HepG2 (cell line): ENCODE measurements around the gene DPEP1. TPM values are rescaled to one million over a fixed set of nuclear protein-coding genes. Genes with fewer than 3 reads are reported as not detected.
A peak's percentile ranks its signal among the peaks of the same experiment; 100 is the strongest.

Source experiments
- ATAC-seq: fragments of 200-7000 bp; cut with Tn5 transposase; 3 replicates; pipeline ENCODE4 v1.9.1; 2020; ENCODE audit warnings: mild to moderate bottlenecking, moderate library complexity
- BruUV-seq: library from RNA; stranded (reverse); fragments of 400-500 nt; replicated peaks from 2 replicates; lab custom pipeline; 2021; lab: Mats Ljungman, UMichigan
- CTCF ChIA-PET: fragments of 300-600 bp; formaldehyde crosslinking; extraction: SDS; loops from one replicate; lab custom pipeline; 2021; ENCODE audit warnings: low total read pairs, inconsistent platforms, low intra/inter-chr PET ratio; lab: Yijun Ruan, JAX
- POLR2A ChIA-PET: fragments of 350-600 bp; sonication (Branson Sonifier 250); formaldehyde crosslinking; loops from one replicate; lab custom pipeline; 2020; ENCODE audit warnings: antibody characterized with exemption, inconsistent platforms; lab: Yijun Ruan, JAX
- DNase-seq: peaks from one replicate; pipeline ENCODE4 v3.0.0-alpha.2; 2015; ENCODE audit warnings: low spot score
- FAIRE-seq: peaks from 3 replicates; lab custom pipeline; 2011; peaks lifted over from hg19 to GRCh38; lab: Jason Lieb, UNC
- H2AFZ ChIP-seq: one replicate; pipeline ENCODE4 v1.6.1; 2011; ENCODE audit warnings: low read length, inconsistent platforms
- H3K27ac ChIP-seq: fragments of 300-600 bp; 3 replicates; pipeline ENCODE4 v1.8.0; 2011; ENCODE audit warnings: mixed run types, mild to moderate bottlenecking, mixed read lengths, low read length, inconsistent platforms; ENCODE audit not compliant: insufficient read depth; ENCODE audit errors: extremely low read length
- H3K27me3 ChIP-seq, 2 experiments: fragments of 200-600 bp in 1 of 2; 2 replicates in 1 of 2; 3 replicates in 1 of 2; pipeline versions ENCODE4 v1.6.0 to v1.8.0; 2011; ENCODE audit warnings: low read length in 2 of 2, mild to moderate bottlenecking in 2 of 2, moderate library complexity in 2 of 2, inconsistent platforms in 1 of 2; ENCODE audit not compliant: insufficient read depth in 2 of 2, control insufficient read depth in 1 of 2
- H3K36me3 ChIP-seq, 2 experiments: fragments of 200-600 bp in 1 of 2; replicated peaks in 1 of 2; 2 replicates in 1 of 2; 3 replicates in 1 of 2; pipeline versions ENCODE4 v1.5.1 to v1.8.0; 2011; ENCODE audit warnings: low read length in 2 of 2, inconsistent platforms in 1 of 2; ENCODE audit not compliant: insufficient read depth in 2 of 2, control insufficient read depth in 1 of 2
- H3K4me1 ChIP-seq: 2 replicates; pipeline ENCODE4 v1.5.1; 2012; ENCODE audit warnings: low read length, inconsistent platforms; ENCODE audit not compliant: insufficient read depth
- H3K4me2 ChIP-seq: 2 replicates; pipeline ENCODE4 v1.6.0; 2011; ENCODE audit warnings: low read depth, low read length, inconsistent platforms
- H3K4me3 ChIP-seq, 3 experiments: fragments of 200-600 bp in 1 of 3; sonication (generic), shearing (Covaris generic) in 1 of 3; replicated peaks in 1 of 3; 2 replicates each; pipeline ENCODE4 v1.5.1; 2011 to 2016; ENCODE audit warnings: low read length in 3 of 3, inconsistent platforms in 2 of 3, low read depth in 2 of 3, mild to moderate bottlenecking in 2 of 3, control low read depth in 1 of 3, mixed read lengths in 1 of 3; ENCODE audit not compliant: insufficient read depth in 1 of 3
- H3K79me2 ChIP-seq: one replicate; pipeline ENCODE4 v1.6.1; 2011; ENCODE audit warnings: low read length, inconsistent platforms; ENCODE audit not compliant: insufficient read depth
- H3K9ac ChIP-seq: 2 replicates; pipeline ENCODE4 v1.6.0; 2011; ENCODE audit warnings: mild to moderate bottlenecking, low read depth, low read length, inconsistent platforms; ENCODE audit not compliant: insufficient read depth
- H3K9me3 ChIP-seq: 2 replicates; pipeline ENCODE4 v1.5.1; 2012; ENCODE audit warnings: mild to moderate bottlenecking, low read length
- H4K20me1 ChIP-seq: 2 replicates; pipeline ENCODE4 v1.6.0; 2011; ENCODE audit warnings: inconsistent platforms, mild to moderate bottlenecking, low read length, moderate library complexity; ENCODE audit not compliant: insufficient read depth
- AGO1 ChIP-seq: fragments of 200-400 bp; formaldehyde crosslinking; IDR thresholded peaks from 2 replicates; pipeline ENCODE4 v1.6.1; 2017; ENCODE audit warnings: mild to moderate bottlenecking, low read depth, low read length, moderate library complexity; ENCODE audit not compliant: poor library complexity, severe bottlenecking
- HNRNPL ChIP-seq: fragments of 200-400 bp; formaldehyde crosslinking; IDR thresholded peaks from 2 replicates; pipeline ENCODE4 v1.6.1; 2017; ENCODE audit warnings: mild to moderate bottlenecking, low read depth, low read length
- HOXA7 ChIP-seq: sonication (generic); formaldehyde crosslinking; IDR thresholded peaks from 2 replicates; pipeline ENCODE4 v1.8.1; 2022; ENCODE audit warnings: mild to moderate bottlenecking, missing genetic modification reagents, moderate library complexity
- MTA1 ChIP-seq: sonication (generic); formaldehyde crosslinking; IDR thresholded peaks from 2 replicates; pipeline ENCODE4 v1.4.0; 2020; ENCODE audit warnings: missing genetic modification reagents, mild to moderate bottlenecking, borderline replicate concordance
- ZKSCAN5 ChIP-seq: sonication (generic); formaldehyde crosslinking; IDR thresholded peaks from 2 replicates; pipeline ENCODE4 v1.5.1; 2020; ENCODE audit warnings: mild to moderate bottlenecking, missing genetic modification reagents
- ZNF253 ChIP-seq: sonication (generic); formaldehyde crosslinking; IDR thresholded peaks from 2 replicates; pipeline ENCODE4 v1.8.0; 2022; ENCODE audit warnings: mild to moderate bottlenecking, missing genetic modification reagents, borderline replicate concordance
- WGBS: methylation state at CpG from one replicate; pipeline ENCODE4 v1.1.6; 2017; ENCODE audit warnings: low lambda C conversion rate; 5-methylcytosine and 5-hydroxymethylcytosine counted together
- in situ Hi-C: cut with HindIII; loops from 2 replicates; pipeline ENCODE4 v1.10.0; 2017; ENCODE audit warnings: low pct_unique_long_range_greater_than_20kb; ENCODE audit not compliant: extremely low pct_ligation_motif_present
- intact Hi-C: fragments of 100-400 bp; cut with micrococcal nuclease; formaldehyde crosslinking; loops from one replicate; pipeline ENCODE4 v1.10.0; 2022; ENCODE audit not compliant: unreplicated experiment
- polyA plus RNA-seq, 8 experiments: library from polyadenylated mRNA; depleted of rRNA in 3 of 8; stranded (reverse) in 7 of 8; unstranded in 1 of 8; fragments of >200 nt; fragmentation: Illumina TruSeq in 4 of 8; extraction: Trizol in 4 of 8; gene quantifications; 2 replicates each; pipeline versions ENCODE4 v1.2.1 to v1.2.3, GENCODE V29; 2011 to 2016; ENCODE audit warnings: low read depth in 4 of 8, missing spikeins in 1 of 8, mixed read lengths in 1 of 8; ENCODE audit not compliant: insufficient read depth in 1 of 8
- total RNA-seq, 5 experiments: library from RNA; depleted of rRNA; stranded (reverse); fragments of >200 nt; fragmentation: Illumina TruSeq; extraction: Trizol; gene quantifications; 2 replicates each; pipeline ENCODE4 v1.2.3, GENCODE V29; 2016; ENCODE audit warnings: low read depth in 1 of 5
- TF ChIP-seq, protein P1 (sequence below): sonication (generic); formaldehyde crosslinking; IDR thresholded peaks from 2 replicates; pipeline ENCODE4 v1.4.0; 2020; ENCODE audit warnings: mild to moderate bottlenecking, missing genetic modification reagents
- TF ChIP-seq, protein P2 (sequence below): sonication (generic); formaldehyde crosslinking; IDR thresholded peaks from 2 replicates; pipeline ENCODE4 v1.5.1; 2020; ENCODE audit warnings: mild to moderate bottlenecking, missing genetic modification reagents, moderate library complexity

Gene DPEP1
- total and polyA plus RNA-seq, 2 of the 13 experiments (the other 11 are each of a cell fraction or from before 2014, with no cell fraction given) = 37.6 to 52.2 TPM

DNA sequence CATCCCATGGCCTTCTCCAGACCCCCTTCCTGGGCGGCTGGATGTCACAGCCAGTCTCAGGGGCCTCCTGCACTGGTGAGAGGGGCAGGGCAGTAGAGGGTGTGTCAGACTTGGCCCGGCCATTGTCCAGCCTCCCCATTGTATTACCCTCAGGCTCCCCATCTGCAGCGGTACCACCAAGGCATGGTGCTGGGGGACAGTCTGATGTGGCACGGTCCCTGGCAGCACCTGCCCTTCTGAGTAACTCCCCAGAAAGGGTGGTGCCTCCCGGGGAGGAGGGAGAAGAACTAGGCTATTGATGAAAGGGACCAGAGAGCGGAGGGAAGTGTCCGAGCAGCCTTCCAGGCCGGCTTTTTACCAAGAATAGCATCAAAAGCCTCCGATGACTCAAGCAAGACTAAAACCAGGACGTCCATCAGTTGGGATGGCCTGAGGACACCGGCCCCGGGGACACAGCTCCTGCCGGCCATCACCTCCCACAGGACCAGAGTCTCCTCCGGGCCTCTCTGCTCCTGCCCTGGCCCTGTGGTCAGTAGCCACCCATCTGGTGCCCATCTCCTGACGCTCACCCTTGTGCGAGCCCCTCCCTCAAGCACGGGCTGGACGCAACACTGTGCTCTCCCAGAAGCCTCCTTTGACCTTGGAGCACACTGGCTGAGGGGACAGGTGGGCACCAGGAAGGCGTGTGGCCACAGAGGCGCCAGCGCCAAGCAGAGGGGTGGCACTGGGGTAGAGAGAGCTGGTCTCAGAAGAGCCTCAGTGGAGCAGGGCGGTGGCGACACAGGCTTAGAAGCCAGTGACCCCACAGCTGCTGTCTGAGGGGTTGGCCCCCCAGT is 43.7 kb upstream of the DPEP1 start (continued):
- TF ChIP-seq ZNF253 (CRISPR knock-in tag) (0 out of 2 replicates have a peak, but pooled peaks have one; percentile 39), HOXA7 (CRISPR knock-in tag) (no peak)

- ChIA-PET POLR2A (no interaction called here), CTCF (no interaction called here)
- no peaks in the 10 kb centered on the region for H3K9me3 ChIP-seq
- intact Hi-C loops = no loop called here
- TF ChIP-seq, protein P1, sequence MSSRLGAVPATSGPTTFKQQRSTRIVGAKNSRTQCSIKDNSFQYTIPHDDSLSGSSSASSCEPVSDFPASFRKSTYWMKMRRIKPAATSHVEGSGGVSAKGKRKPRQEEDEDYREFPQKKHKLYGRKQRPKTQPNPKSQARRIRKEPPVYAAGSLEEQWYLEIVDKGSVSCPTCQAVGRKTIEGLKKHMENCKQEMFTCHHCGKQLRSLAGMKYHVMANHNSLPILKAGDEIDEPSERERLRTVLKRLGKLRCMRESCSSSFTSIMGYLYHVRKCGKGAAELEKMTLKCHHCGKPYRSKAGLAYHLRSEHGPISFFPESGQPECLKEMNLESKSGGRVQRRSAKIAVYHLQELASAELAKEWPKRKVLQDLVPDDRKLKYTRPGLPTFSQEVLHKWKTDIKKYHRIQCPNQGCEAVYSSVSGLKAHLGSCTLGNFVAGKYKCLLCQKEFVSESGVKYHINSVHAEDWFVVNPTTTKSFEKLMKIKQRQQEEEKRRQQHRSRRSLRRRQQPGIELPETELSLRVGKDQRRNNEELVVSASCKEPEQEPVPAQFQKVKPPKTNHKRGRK (CRISPR knock-in tag) = no peak
- TF ChIP-seq ZKSCAN5 (peak; percentile 14; the same call in 1 of the 2 replicates), AGO1 (peak; percentile 23), MTA1 (CRISPR knock-in tag) (0 out of 2 replicates have a peak, but pooled peaks have one; percentile 19), HNRNPL (peak; percentile 24; the same call in 1 of the 2 replicates)
- TF ChIP-seq, protein P2, sequence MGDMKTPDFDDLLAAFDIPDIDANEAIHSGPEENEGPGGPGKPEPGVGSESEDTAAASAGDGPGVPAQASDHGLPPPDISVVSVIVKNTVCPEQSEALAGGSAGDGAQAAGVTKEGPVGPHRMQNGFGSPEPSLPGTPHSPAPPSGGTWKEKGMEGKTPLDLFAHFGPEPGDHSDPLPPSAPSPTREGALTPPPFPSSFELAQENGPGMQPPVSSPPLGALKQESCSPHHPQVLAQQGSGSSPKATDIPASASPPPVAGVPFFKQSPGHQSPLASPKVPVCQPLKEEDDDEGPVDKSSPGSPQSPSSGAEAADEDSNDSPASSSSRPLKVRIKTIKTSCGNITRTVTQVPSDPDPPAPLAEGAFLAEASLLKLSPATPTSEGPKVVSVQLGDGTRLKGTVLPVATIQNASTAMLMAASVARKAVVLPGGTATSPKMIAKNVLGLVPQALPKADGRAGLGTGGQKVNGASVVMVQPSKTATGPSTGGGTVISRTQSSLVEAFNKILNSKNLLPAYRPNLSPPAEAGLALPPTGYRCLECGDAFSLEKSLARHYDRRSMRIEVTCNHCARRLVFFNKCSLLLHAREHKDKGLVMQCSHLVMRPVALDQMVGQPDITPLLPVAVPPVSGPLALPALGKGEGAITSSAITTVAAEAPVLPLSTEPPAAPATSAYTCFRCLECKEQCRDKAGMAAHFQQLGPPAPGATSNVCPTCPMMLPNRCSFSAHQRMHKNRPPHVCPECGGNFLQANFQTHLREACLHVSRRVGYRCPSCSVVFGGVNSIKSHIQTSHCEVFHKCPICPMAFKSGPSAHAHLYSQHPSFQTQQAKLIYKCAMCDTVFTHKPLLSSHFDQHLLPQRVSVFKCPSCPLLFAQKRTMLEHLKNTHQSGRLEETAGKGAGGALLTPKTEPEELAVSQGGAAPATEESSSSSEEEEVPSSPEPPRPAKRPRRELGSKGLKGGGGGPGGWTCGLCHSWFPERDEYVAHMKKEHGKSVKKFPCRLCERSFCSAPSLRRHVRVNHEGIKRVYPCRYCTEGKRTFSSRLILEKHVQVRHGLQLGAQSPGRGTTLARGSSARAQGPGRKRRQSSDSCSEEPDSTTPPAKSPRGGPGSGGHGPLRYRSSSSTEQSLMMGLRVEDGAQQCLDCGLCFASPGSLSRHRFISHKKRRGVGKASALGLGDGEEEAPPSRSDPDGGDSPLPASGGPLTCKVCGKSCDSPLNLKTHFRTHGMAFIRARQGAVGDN = no peak; the same call in none of the 2 replicates
- H3K4me2 ChIP-seq = no peak overlapping the region
- peaks cover 12% of the 10 kb centered on the region; the same call in 1 of the 2 replicates for H4K20me1 ChIP-seq
- H3K4me3 ChIP-seq = no peak overlapping the region
- in situ Hi-C loops = no loop called here
- ATAC-seq (peak; percentile 3), FAIRE-seq (no peak), DNase-seq (no peak)
- no peak overlapping the region for H2AFZ ChIP-seq
- H3K27me3 ChIP-seq = peaks cover 4 to 21% of the 10 kb centered on the region in 2 experiments; a peak in 3 of 5 replicates
- no peak overlapping the region for H3K27ac ChIP-seq
- no peaks in the 10 kb centered on the region for H3K79me2 ChIP-seq
- WGBS = 76% methylated on average over 25 of the region's 30 CpGs
- H3K9ac ChIP-seq = no peak overlapping the region
- H3K4me1 ChIP-seq = peaks cover 45% of the 10 kb centered on the region
- no peaks in the 10 kb centered on the region for H3K36me3 ChIP-seq
- no TSS peak for BruUV-seq
These were observed 43.0 kb upstream of the DPEP1 start for GRCh38 chr16:89570342-89570923.
